Keratinocyte (primary cell): Measurements from ENCODE around the gene CMIP. TPM values are rescaled to one million over a fixed set of nuclear protein-coding genes. Genes with fewer than 3 reads are reported as not detected.
A peak's percentile ranks its signal among the peaks of the same experiment; 100 is the strongest.

Experiments
- DNase-seq: peaks from one replicate; pipeline ENCODE4 v3.0.0-alpha.2; 2011; ENCODE audit warnings: low read depth, missing footprints, low spot score
- FAIRE-seq: peaks from 2 replicates; lab custom pipeline; 2011; peaks lifted over from hg19 to GRCh38; lab: Jason Lieb, UNC
- H2AFZ ChIP-seq: 2 replicates; pipeline ENCODE4 v1.6.0; 2012; ENCODE audit warnings: low read length, control low read depth, inconsistent platforms; ENCODE audit not compliant: control insufficient read depth
- H3K27ac ChIP-seq: 2 replicates; pipeline ENCODE4 v1.5.1; 2011; ENCODE audit warnings: low read length; ENCODE audit not compliant: control insufficient read depth, insufficient read depth
- H3K27me3 ChIP-seq: 3 replicates; pipeline ENCODE4 v1.6.0; 2011; ENCODE audit warnings: low read length; ENCODE audit not compliant: control insufficient read depth, insufficient read depth; ENCODE audit errors: extremely low read depth
- H3K36me3 ChIP-seq, 2 experiments: 2 replicates in 1 of 2; 3 replicates in 1 of 2; pipeline ENCODE4 v1.5.1; 2011; ENCODE audit warnings: low read length in 2 of 2, mild to moderate bottlenecking in 1 of 2; ENCODE audit not compliant: control insufficient read depth in 2 of 2, insufficient read depth in 2 of 2; ENCODE audit errors: extremely low read depth in 1 of 2
- H3K4me1 ChIP-seq: 3 replicates; pipeline ENCODE4 v1.5.1; 2011; ENCODE audit warnings: low read length; ENCODE audit not compliant: control insufficient read depth, insufficient read depth; ENCODE audit errors: extremely low read depth
- H3K4me2 ChIP-seq: 3 replicates; pipeline ENCODE4 v1.6.0; 2011; ENCODE audit warnings: low read depth, low read length; ENCODE audit not compliant: control insufficient read depth, insufficient read depth; ENCODE audit errors: extremely low read depth
- H3K4me3 ChIP-seq, 3 experiments: fragments of 200-600 bp in 1 of 3; sonication (generic) in 1 of 3; 2 replicates in 2 of 3; 3 replicates in 1 of 3; pipeline ENCODE4 v1.5.1; 2011 to 2016; ENCODE audit warnings: low read length in 3 of 3, mild to moderate bottlenecking in 3 of 3, control low read depth in 2 of 3, inconsistent platforms in 1 of 3, low read depth in 1 of 3, mixed read lengths in 1 of 3, mixed run types in 1 of 3, moderate library complexity in 1 of 3; ENCODE audit not compliant: control insufficient read depth in 2 of 3, insufficient read depth in 2 of 3; ENCODE audit errors: extremely low read depth in 1 of 3
- H3K79me2 ChIP-seq: 2 replicates; pipeline ENCODE4 v1.6.0; 2012; ENCODE audit warnings: low read length; ENCODE audit not compliant: control insufficient read depth, insufficient read depth
- H3K9ac ChIP-seq: 3 replicates; pipeline ENCODE4 v1.6.0; 2011; ENCODE audit warnings: low read length; ENCODE audit not compliant: control insufficient read depth, insufficient read depth; ENCODE audit errors: extremely low read depth
- H3K9me1 ChIP-seq: 3 replicates; pipeline ENCODE4 v1.6.0; 2011; ENCODE audit warnings: low read length; ENCODE audit not compliant: control insufficient read depth, insufficient read depth; ENCODE audit errors: extremely low read depth
- H3K9me3 ChIP-seq: 2 replicates; pipeline ENCODE4 v1.5.1; 2012; ENCODE audit warnings: low read depth, low read length; ENCODE audit not compliant: control insufficient read depth
- H4K20me1 ChIP-seq: 3 replicates; pipeline ENCODE4 v1.6.0; 2011; ENCODE audit warnings: low read length; ENCODE audit not compliant: control insufficient read depth, insufficient read depth; ENCODE audit errors: extremely low read depth
- EZH2 ChIP-seq: IDR thresholded peaks from one replicate; pipeline ENCODE4 v1.6.1; 2012; ENCODE audit warnings: inconsistent platforms, mild to moderate bottlenecking, low read length, moderate library complexity
- dilution Hi-C: fragments of 300-500 bp; cut with MboI; formaldehyde crosslinking; loops from one replicate; pipeline ENCODE4 v1.7.0; 2020; ENCODE audit warnings: low sequenced_read_pairs; ENCODE audit not compliant: extremely low pct_ligation_motif_present
- polyA plus RNA-seq, 5 experiments: library from polyadenylated mRNA; depleted of rRNA in 3 of 5; stranded (reverse) in 3 of 5; stranded (forward) in 1 of 5; unstranded in 1 of 5; fragments of >200 nt; gene quantifications; 1 replicate in 1 of 5; 2 replicates in 3 of 5; 3 replicates in 1 of 5; pipeline versions ENCODE4 v1.2.1 to v1.2.3, GENCODE V29; 2011 to 2012; ENCODE audit warnings: missing spikeins in 2 of 5, low read depth in 1 of 5, low replicate concordance in 1 of 5
- TF ChIP-seq, protein P1 (sequence below), 3 experiments: IDR thresholded peaks in 1 of 3; conservative IDR thresholded peaks in 1 of 3; optimal IDR thresholded peaks in 1 of 3; 2 replicates in 2 of 3; 3 replicates in 1 of 3; pipeline versions ENCODE3 to v1.5.1; 2011; ENCODE audit warnings: low read length in 3 of 3, mild to moderate bottlenecking in 3 of 3, moderate library complexity in 2 of 3, control low read depth in 1 of 3, inconsistent platforms in 1 of 3; ENCODE audit not compliant: insufficient read depth in 2 of 3; ENCODE audit errors: extremely low read depth in 1 of 3

Gene CMIP
- polyA plus RNA-seq, 1 donor (not counting 4 experiments of a cell fraction or from before 2014, with no cell fraction given), result 5.0 TPM

DNA sequence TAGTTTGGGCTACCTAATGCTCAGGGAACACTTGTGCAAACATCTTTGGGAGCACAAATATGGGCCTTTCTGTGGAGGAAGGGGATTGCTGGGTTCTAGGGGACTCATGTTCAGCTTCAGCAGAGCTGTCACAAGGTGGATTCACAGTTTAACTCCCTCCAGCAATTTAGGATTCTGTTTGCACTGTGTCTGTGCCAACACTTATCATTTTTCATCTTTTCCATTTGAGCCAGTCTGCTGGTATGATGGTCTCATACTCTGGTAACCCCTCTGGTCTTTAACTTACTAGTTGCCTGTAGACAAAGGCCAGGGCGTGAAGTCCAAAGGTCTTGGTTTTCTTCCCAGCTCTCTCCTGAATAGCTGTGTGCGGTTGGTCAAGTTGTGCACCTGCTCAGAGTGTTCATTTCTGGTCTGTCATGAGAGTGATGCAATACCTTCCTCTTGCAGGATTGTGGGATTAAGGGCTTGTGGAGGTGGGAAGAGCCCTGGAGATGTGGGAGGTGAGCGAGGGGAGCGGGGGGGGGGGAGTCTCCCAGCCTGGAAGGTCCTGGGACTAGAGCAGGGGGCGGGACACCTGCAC is 152.6 kb downstream of the CMIP start:
- DNase-seq (no peak), FAIRE-seq (no peak)
- Histone ChIP-seq H3K4me1 (peaks cover 49% of the 10 kb centered on the region), H4K20me1 (peaks cover 8% of the 10 kb centered on the region), H3K27me3 (no peaks in the 10 kb centered on the region), H2AFZ (no peak overlapping the region), H3K4me3 (no peak overlapping the region), H3K79me2 (peaks cover 68% of the 10 kb centered on the region), H3K4me2 (no peak overlapping the region), H3K36me3 (peaks cover 0 to 1% of the 10 kb centered on the region in 2 experiments), H3K9me1 (peaks cover 7% of the 10 kb centered on the region), H3K27ac (no peak overlapping the region), H3K9me3 (no peaks in the 10 kb centered on the region), H3K9ac (no peak overlapping the region)
- TF ChIP-seq EZH2, result no peak
- TF ChIP-seq, protein P1, sequence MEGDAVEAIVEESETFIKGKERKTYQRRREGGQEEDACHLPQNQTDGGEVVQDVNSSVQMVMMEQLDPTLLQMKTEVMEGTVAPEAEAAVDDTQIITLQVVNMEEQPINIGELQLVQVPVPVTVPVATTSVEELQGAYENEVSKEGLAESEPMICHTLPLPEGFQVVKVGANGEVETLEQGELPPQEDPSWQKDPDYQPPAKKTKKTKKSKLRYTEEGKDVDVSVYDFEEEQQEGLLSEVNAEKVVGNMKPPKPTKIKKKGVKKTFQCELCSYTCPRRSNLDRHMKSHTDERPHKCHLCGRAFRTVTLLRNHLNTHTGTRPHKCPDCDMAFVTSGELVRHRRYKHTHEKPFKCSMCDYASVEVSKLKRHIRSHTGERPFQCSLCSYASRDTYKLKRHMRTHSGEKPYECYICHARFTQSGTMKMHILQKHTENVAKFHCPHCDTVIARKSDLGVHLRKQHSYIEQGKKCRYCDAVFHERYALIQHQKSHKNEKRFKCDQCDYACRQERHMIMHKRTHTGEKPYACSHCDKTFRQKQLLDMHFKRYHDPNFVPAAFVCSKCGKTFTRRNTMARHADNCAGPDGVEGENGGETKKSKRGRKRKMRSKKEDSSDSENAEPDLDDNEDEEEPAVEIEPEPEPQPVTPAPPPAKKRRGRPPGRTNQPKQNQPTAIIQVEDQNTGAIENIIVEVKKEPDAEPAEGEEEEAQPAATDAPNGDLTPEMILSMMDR (optimal IDR thresholded peaks at IDR 0.05 in 1 of 3, IDR thresholded peaks at IDR 0.05 in 1 of 3, conservative IDR thresholded peaks at IDR 0.05 in 1 of 3; ENCODE audit: extremely low read depth in 1 of 3, insufficient read depth in 2 of 3, low read length in 3 of 3), result no peak
- dilution Hi-C loops, result no loop called here

DNA sequence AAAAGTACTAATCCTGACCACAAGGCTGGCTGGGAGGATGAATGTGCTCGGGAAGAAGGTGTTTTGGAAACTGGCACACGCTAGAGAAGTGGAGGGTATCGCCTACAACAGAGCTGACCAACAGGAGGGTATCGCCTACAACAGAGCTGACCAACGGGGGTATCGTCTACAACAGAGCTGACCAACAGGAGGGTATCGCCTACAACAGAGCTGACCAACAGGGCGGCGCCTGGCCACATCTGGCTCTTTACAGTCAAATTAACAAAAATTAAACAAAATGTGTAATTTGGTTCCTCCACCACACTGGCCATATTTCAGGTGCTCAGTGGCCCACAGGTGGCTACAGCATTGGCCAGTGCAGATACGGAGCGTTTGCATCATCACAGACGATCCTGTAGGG is 153.5 kb downstream of the CMIP start:
- Histone ChIP-seq H3K4me1 (peaks cover 51% of the 10 kb centered on the region), H3K27me3 (no peaks in the 10 kb centered on the region), H3K9me3 (no peaks in the 10 kb centered on the region), H3K79me2 (peaks cover 68% of the 10 kb centered on the region), H3K36me3 (peaks cover 0 to 1% of the 10 kb centered on the region in 2 experiments), H3K4me3 (no peak overlapping the region), H2AFZ (no peak overlapping the region), H3K9ac (no peak overlapping the region), H3K27ac (no peak overlapping the region), H3K4me2 (no peak overlapping the region), H4K20me1 (peaks cover 5% of the 10 kb centered on the region), H3K9me1 (peaks cover 7% of the 10 kb centered on the region)
- FAIRE-seq, result no peak
- DNase-seq, result no peak
- TF ChIP-seq, protein P1 (optimal IDR thresholded peaks at IDR 0.05 in 1 of 3, IDR thresholded peaks at IDR 0.05 in 1 of 3, conservative IDR thresholded peaks at IDR 0.05 in 1 of 3; ENCODE audit: extremely low read depth in 1 of 3, insufficient read depth in 2 of 3, low read length in 3 of 3), result peak in 2 of 3 experiments; percentile 31 to 41
- TF ChIP-seq EZH2, result no peak
- dilution Hi-C loops, result no loop called here
